Heart left ventricle (tissue), 16 donors: ENCODE measurements around the gene LAMA3. TPM values are rescaled to one million over a fixed set of nuclear protein-coding genes. Genes with fewer than 3 reads are reported as not detected.

Experiments used
- ATAC-seq, 4 donors: fragments of 200-7000 bp; cut with Tn5 transposase; one replicate each; pipeline ENCODE4 v1.9.1; 2020 to 2022; ENCODE audit warnings: moderate library complexity in 4 of 4, mild to moderate bottlenecking in 3 of 4, moderate number of reproducible peaks in 1 of 4
- DNase-seq, 5 donors: peaks; one replicate each; pipeline ENCODE4 v3.0.0-alpha.2; 2020
- H3K27ac ChIP-seq, 12 donors: fragments of 200-600 bp; sonication (generic) in 4 of 12; one replicate each; pipeline versions ENCODE4 v1.5.0 to v1.8.0; 2016 to 2022; ENCODE audit warnings: mild to moderate bottlenecking in 2 of 12
- H3K27me3 ChIP-seq, 9 donors: fragments of 200-600 bp; sonication (generic) in 2 of 9; one replicate each; pipeline versions ENCODE4 v1.5.1 to v1.8.0; 2016 to 2022; ENCODE audit warnings: mild to moderate bottlenecking in 3 of 9
- H3K36me3 ChIP-seq, 9 donors: fragments of 200-600 bp; sonication (generic) in 2 of 9; one replicate each; pipeline versions ENCODE4 v1.5.0 to v1.8.0; 2018 to 2022; ENCODE audit warnings: mild to moderate bottlenecking in 2 of 9
- H3K4me1 ChIP-seq, 12 donors: fragments of 200-600 bp; sonication (generic) in 4 of 12; one replicate each; pipeline versions ENCODE4 v1.5.0 to v1.8.0; 2016 to 2022; ENCODE audit warnings: mild to moderate bottlenecking in 3 of 12
- H3K4me3 ChIP-seq, 12 donors: fragments of 200-600 bp; sonication (generic) in 4 of 12; one replicate each; pipeline versions ENCODE4 v1.5.0 to v1.8.0; 2017 to 2022; ENCODE audit warnings: mild to moderate bottlenecking in 9 of 12, moderate library complexity in 4 of 12
- H3K9me3 ChIP-seq, 12 donors: fragments of 200-600 bp; sonication (generic) in 4 of 12; one replicate each; pipeline versions ENCODE4 v1.5.0 to v1.8.0; 2016 to 2022; ENCODE audit warnings: mild to moderate bottlenecking in 1 of 12
- POLR2A ChIP-seq, 2 donors: fragments of 450-650 bp; IDR thresholded peaks; one replicate each; pipeline ENCODE4 v1.6.1; 2017; ENCODE audit warnings: antibody characterized with exemption in 2 of 2, mild to moderate bottlenecking in 2 of 2, moderate library complexity in 2 of 2
- WGBS, 4 donors: extraction: QIAGEN DNeasy Blood & Tissue Kit in 2 of 4; methylation state at CpG; one replicate each; pipeline versions ENCODE4 v1.1.5 to v1.1.7; 2013 to 2018; 5-methylcytosine and 5-hydroxymethylcytosine counted together
- intact Hi-C, 10 donors: fragments of 100-400 bp; cut with DNase I; formaldehyde crosslinking; loops; one replicate each; pipeline versions ENCODE4 v1.11.1 to v1.14.2; 2022
- polyA plus RNA-seq, 2 donors: library from polyadenylated mRNA; stranded (reverse); fragments of 200-250 nt; gene quantifications; one replicate each; pipeline ENCODE4 v1.2.3, GENCODE V29; 2013
- total RNA-seq, 9 donors: library from RNA; depleted of rRNA in 2 of 9; stranded (reverse); fragments of >200 nt in 2 of 9; fragmentation: NEBNext Ultra II Directional in 3 of 9; extraction: Animal tissue kit (Norgen Biotek cat#: 25700) in 3 of 9; gene quantifications; one replicate each; pipeline versions ENCODE4 v1.1.0 to v1.2.4, GENCODE V29; 2016 to 2023
- TF ChIP-seq, protein P1 (sequence below), 12 donors: fragments of 200-600 bp; sonication (generic) in 4 of 12; IDR thresholded peaks; one replicate each; pipeline versions ENCODE4 v1.5.0 to v1.8.0; 2018 to 2022; ENCODE audit warnings: antibody characterized with exemption in 12 of 12, mild to moderate bottlenecking in 5 of 12
- donor health status: ischemic (EF 13 %, LVEDD 7.1; RV severe dilation, severe dysfunction).
- donor health status: healthy with polysubstance abuse.
- donor health status: DM: no; HTN: yes; CAD: no.
- donor health status: DM: no; HTN: no; CAD: no.
- donor health status: ischemic (EF 25% LVEDD 6.9; RV normal size, moderate dysfunction).
- donor health status: ischemic (EF 25% LVEDD 5.7; RV mildly dilated, moderate dysfunction).
- donor health status: healthy.
- donor health status: DM: yes; HTN: yes; CAD: no.
- donor health status: ischemic (EF 35%, LVEDD 5.7; RV mildly dilated, moderate dysfunction).
- donor health status: nonischemic (EF 11% LVEDD 7.7; RV severe dilation, severe dysfunction).
- donor health status: DM: yes; HTN: yes; CAD: no.
- donor health status: PGD.
- donor health status: ischemic (EF 29% LVEDD 5.4; RV normal size, mild dysfunction).
- donor health status: nonischemic (EF 23%, LVEDD 6.1; RV moderate dilation, normal function).

Gene LAMA3
- total and polyA plus RNA-seq, 11 donors, result 1.2 to 6.6 (median 3.2) TPM

DNA sequence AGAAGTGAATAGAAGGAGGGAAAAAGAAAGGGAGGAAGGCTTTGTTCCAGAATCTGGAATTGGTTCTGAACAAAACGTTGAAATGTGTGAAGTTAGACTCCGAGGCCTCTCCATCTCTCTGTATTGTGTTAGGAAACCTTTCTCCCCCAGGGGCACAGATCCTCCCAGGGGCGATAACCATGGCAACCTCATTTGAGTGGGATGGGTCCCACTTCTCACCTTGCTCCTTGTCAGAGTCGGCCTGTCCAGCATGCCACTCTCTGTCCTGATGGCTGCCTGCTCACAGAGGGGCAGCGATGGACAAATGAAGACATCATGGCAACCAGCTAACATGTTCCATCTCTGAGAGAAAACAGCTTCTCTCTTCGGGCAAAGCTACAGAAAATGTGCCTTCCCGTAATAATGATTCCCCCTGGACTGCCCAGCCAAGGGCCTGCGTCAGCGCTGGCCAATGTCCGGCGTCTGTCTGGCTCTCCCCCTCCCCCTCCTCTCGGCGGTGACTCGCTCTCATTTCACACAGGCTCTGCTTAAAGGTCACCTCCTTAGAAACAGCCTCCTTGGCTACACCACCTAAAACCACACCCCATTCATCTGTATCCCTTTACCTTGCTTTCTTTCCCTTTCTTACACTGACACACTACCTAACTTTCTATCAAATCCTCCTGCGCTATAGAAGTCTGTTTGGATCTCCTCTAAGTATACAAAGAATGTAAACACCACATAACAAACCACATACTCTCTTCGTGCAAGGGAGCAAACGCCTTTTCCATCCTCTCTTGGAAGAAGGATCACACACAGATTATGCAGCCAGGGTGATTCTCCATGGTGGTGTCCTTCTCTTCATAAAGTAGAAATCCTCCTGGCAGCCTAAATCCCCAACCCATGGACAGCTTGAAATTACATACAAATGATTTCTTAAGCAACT, 293.2 kb downstream of the LAMA3 start:
- Histone ChIP-seq H3K27me3 (no peaks in the 10 kb centered on the region), H3K4me1 (peaks cover 0 to 20% (median 2%) of the 10 kb centered on the region in 12 donors), H3K4me3 (peak overlapping the region in 2 of 12 donors; percentile 8 to 28), H3K36me3 (no peaks in the 10 kb centered on the region), H3K27ac (peak overlapping the region in 3 of 12 donors; percentile 44 to 73 (median 49)), H3K9me3 (peaks cover 0 to 2% (median 0%) of the 10 kb centered on the region in 12 donors)
- peak in 4 of 5 donors; percentile 32 to 69 (median 47) for DNase-seq
- 46 to 60% (median 54%) methylated on average over 17 of the region's 17 CpGs for WGBS, 4 donors
- TF ChIP-seq, protein P1, sequence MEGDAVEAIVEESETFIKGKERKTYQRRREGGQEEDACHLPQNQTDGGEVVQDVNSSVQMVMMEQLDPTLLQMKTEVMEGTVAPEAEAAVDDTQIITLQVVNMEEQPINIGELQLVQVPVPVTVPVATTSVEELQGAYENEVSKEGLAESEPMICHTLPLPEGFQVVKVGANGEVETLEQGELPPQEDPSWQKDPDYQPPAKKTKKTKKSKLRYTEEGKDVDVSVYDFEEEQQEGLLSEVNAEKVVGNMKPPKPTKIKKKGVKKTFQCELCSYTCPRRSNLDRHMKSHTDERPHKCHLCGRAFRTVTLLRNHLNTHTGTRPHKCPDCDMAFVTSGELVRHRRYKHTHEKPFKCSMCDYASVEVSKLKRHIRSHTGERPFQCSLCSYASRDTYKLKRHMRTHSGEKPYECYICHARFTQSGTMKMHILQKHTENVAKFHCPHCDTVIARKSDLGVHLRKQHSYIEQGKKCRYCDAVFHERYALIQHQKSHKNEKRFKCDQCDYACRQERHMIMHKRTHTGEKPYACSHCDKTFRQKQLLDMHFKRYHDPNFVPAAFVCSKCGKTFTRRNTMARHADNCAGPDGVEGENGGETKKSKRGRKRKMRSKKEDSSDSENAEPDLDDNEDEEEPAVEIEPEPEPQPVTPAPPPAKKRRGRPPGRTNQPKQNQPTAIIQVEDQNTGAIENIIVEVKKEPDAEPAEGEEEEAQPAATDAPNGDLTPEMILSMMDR (IDR thresholded peaks at IDR 0.05), result no peak
- TF ChIP-seq POLR2A (IDR thresholded peaks at IDR 0.05), result no peak
- peak in 3 of 4 donors; percentile 87 to 93 (median 90) for ATAC-seq
- intact Hi-C loops, result no loop called here

DNA sequence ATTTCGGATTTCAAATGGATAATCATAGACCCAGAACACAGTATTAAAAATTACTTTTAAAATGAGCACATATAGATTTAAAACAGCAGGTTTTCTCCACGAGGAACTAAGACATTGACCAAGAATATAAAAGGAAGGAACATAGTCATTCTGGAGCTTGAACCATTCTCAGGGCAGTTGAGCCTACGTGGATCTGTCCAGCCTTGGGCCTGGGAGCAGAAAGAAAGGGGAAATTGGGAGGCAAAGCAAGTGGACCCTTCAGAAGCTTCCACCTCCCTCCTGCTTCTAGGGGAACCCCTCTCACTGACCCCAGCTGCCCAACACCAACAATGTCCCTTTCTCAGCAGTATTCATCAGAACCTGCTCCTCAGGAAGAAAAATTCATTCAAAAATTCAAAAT, 293.9 kb downstream of the LAMA3 start:
- DNase-seq (no peak), ATAC-seq (no peak)
- WGBS, 4 donors, result 87 to 91% (median 89%) methylated on average over 3 of the region's 3 CpGs
- Histone ChIP-seq H3K4me3 (no peak overlapping the region), H3K36me3 (no peaks in the 10 kb centered on the region), H3K27ac (peak overlapping the region in 1 of 12 donors; percentile 73), H3K9me3 (no peaks in the 10 kb centered on the region), H3K27me3 (no peaks in the 10 kb centered on the region), H3K4me1 (peaks cover 0 to 14% (median 2%) of the 10 kb centered on the region in 12 donors)
- TF ChIP-seq, protein P1 (IDR thresholded peaks at IDR 0.05), result no peak
- TF ChIP-seq POLR2A (IDR thresholded peaks at IDR 0.05), result no peak
- intact Hi-C loops, result no loop called here

DNA sequence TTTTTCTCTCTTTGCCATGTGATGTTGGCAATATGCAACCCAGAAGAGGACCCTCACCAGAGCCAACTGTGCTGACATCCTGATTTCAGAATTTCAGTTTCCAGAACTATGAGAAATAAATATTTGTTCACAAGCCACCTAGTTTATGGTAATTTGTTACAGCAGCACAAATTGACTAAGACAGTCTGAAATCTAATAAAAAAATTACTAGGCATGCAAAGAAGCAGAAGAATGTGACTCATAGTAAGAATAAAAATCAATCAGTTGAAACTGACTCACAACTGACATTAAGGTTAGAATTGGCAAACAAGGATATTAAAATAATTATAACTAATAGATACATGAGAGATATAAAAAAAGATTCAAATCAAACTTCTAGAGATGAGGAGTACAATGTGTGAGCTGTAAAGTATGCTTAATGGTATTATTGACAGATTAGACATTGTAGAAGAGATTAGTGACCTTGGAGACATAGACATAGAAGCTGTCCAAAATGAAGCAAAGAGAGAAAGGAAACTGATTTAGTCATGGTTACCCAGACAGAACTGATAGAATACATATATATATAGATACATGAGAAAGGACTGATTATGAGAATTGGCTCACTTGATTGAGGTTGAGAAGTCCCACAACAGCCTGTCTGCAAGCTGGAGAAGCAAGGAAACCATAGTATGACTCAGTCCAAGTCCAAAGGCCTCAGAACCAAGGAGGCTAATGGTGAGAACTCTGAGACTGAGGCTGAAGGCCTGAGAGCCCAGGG, 297.5 kb downstream of the LAMA3 start:
- Histone ChIP-seq H3K27ac (no peak overlapping the region), H3K36me3 (no peaks in the 10 kb centered on the region), H3K9me3 (no peaks in the 10 kb centered on the region), H3K4me3 (no peak overlapping the region), H3K4me1 (peaks cover 0 to 12% (median 2%) of the 10 kb centered on the region in 12 donors), H3K27me3 (no peaks in the 10 kb centered on the region)
- TF ChIP-seq POLR2A (IDR thresholded peaks at IDR 0.05), result no peak
- TF ChIP-seq, protein P1 (IDR thresholded peaks at IDR 0.05), result no peak
- ATAC-seq (no peak), DNase-seq (no peak)
- intact Hi-C loops, result no loop called here
